ENCODE data around the gene GRPEL1. TPM values are rescaled to one million over a fixed set of nuclear protein-coding genes. Genes with fewer than 3 reads are reported as not detected.
A peak's percentile ranks its signal among the peaks of the same experiment; 100 is the strongest.

The GRPEL1 gene
- total RNA-seq, 2 donors from 2014 or later: 18.5 to 25.5 TPM

GRCh38 chr4:7025040-7025602 is 42.7 kb downstream of the GRPEL1 start:
- H3K27ac ChIP-seq (ENCODE audit: low read depth, low read length): no peak overlapping the region
- Mint-ChIP-seq H3K9me3 (no peaks in the 10 kb centered on the region), H3K36me3 (ENCODE audit: low read depth) (peaks cover 69% of the 10 kb centered on the region), H3K4me3 (no peak overlapping the region), H3K27ac (peak overlapping the region; percentile 7), H3K27me3 (ENCODE audit: insufficient read depth) (no peaks in the 10 kb centered on the region), H3K4me1 (peaks cover 2% of the 10 kb centered on the region)
- H3K9me3 ChIP-seq (ENCODE audit: control insufficient read depth, low read length): no peaks in the 10 kb centered on the region
- peaks cover 67% of the 10 kb centered on the region for H3K36me3 ChIP-seq (ENCODE audit: control insufficient read depth, insufficient read depth, low read length)
- no peaks in the 10 kb centered on the region for H3K4me1 ChIP-seq (ENCODE audit: control insufficient read depth, insufficient read depth, low read length)
- TF ChIP-seq, protein P1, sequence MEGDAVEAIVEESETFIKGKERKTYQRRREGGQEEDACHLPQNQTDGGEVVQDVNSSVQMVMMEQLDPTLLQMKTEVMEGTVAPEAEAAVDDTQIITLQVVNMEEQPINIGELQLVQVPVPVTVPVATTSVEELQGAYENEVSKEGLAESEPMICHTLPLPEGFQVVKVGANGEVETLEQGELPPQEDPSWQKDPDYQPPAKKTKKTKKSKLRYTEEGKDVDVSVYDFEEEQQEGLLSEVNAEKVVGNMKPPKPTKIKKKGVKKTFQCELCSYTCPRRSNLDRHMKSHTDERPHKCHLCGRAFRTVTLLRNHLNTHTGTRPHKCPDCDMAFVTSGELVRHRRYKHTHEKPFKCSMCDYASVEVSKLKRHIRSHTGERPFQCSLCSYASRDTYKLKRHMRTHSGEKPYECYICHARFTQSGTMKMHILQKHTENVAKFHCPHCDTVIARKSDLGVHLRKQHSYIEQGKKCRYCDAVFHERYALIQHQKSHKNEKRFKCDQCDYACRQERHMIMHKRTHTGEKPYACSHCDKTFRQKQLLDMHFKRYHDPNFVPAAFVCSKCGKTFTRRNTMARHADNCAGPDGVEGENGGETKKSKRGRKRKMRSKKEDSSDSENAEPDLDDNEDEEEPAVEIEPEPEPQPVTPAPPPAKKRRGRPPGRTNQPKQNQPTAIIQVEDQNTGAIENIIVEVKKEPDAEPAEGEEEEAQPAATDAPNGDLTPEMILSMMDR (conservative IDR thresholded peaks at IDR 0.05): no peak
- H3K4me3 ChIP-seq (ENCODE audit: low read length): no peak overlapping the region
- DNase-seq: no peak
- no peak overlapping the region for H3K9ac ChIP-seq (ENCODE audit: extremely low read depth, low read length, poor library complexity, severe bottlenecking)
- 94 to 97% methylated on average over 18 to 28 of the region's 28 CpGs for WGBS, 2 experiments (ENCODE audit: insufficient coverage in 1 of 2, insufficient read length in 1 of 2)
- H3K27me3 ChIP-seq (ENCODE audit: control insufficient read depth, insufficient read depth, low read length, poor library complexity, severe bottlenecking): no peaks in the 10 kb centered on the region

DNA sequence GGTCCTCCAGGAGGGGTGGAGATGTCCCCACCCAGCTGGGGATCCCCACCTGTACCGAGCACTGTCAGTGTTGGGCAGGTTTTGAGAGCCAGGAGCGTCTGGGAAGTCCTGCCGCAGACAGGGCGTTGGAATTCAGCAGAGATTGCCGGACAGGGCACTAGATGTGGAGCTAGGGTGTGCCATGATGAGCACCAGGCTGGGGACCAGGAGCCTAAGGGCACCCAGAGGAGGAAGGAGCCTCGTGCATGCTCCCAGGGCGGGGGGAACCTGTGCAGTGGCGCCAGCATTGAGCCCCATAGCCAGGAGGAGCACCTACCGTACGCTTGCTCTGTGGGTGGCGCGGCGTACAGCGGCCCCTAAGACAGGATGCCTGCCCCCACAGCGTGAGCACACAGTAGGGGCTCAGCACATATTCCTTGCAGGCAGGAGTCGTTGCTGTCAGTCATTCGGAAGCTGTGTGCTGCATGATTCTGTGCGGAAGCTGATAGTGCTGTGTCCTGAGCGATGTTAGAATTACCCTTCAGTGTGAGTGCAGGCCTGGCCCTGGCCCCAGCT is 43.5 kb downstream of the GRPEL1 start:
- Histone ChIP-seq H3K36me3 (ENCODE audit: control insufficient read depth, insufficient read depth, low read length) (peaks cover 64% of the 10 kb centered on the region), H3K9ac (ENCODE audit: extremely low read depth, low read length, poor library complexity, severe bottlenecking) (no peak overlapping the region), H3K4me3 (ENCODE audit: low read length) (no peak overlapping the region), H3K27ac (ENCODE audit: low read depth, low read length) (no peak overlapping the region), H3K4me1 (ENCODE audit: control insufficient read depth, insufficient read depth, low read length) (no peaks in the 10 kb centered on the region), H3K27me3 (ENCODE audit: control insufficient read depth, insufficient read depth, low read length, poor library complexity, severe bottlenecking) (no peaks in the 10 kb centered on the region), H3K9me3 (ENCODE audit: control insufficient read depth, low read length) (no peaks in the 10 kb centered on the region)
- Mint-ChIP-seq H3K27me3 (ENCODE audit: insufficient read depth) (no peaks in the 10 kb centered on the region), H3K4me1 (peaks cover 5% of the 10 kb centered on the region), H3K4me3 (no peak overlapping the region), H3K36me3 (ENCODE audit: low read depth) (peaks cover 64% of the 10 kb centered on the region), H3K9me3 (no peaks in the 10 kb centered on the region), H3K27ac (peak overlapping the region; percentile 7)
- DNase-seq: no peak
- TF ChIP-seq, protein P1 (conservative IDR thresholded peaks at IDR 0.05): no peak
- WGBS, 2 experiments (ENCODE audit: insufficient coverage in 1 of 2, insufficient read length in 1 of 2): 96 to 98% methylated on average over 18 to 19 of the region's 19 CpGs

DNA sequence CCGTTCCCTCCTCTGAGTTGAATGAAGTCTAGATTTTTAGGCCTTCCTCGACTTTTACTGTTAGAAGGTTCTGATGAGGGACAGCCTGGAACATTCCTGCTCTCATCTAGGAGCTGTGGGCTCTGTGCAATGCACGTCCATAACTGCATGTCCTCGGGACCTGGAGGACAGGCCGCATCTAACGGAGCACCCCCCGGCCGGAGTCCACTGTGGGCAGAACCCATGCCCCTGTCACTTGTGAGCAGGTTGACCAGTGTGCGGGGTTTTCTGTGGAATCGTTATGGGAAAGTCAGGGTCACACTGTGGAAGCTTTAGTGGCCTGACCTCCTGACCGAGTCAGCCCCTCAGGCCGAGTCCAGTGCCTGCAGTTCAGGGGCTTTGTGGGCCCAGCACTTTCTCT is 44.0 kb downstream of the GRPEL1 start:
- H3K9me3 Mint-ChIP-seq: no peaks in the 10 kb centered on the region

More for the DNA sequence above, 44.0 kb downstream of the GRPEL1 start:
- no peak overlapping the region for H3K9ac ChIP-seq (ENCODE audit: extremely low read depth, low read length, poor library complexity, severe bottlenecking)
- TF ChIP-seq, protein P1 (conservative IDR thresholded peaks at IDR 0.05): no peak
- H3K27me3 ChIP-seq (ENCODE audit: control insufficient read depth, insufficient read depth, low read length, poor library complexity, severe bottlenecking): no peaks in the 10 kb centered on the region
- Mint-ChIP-seq H3K4me1 (peaks cover 5% of the 10 kb centered on the region), H3K36me3 (ENCODE audit: low read depth) (peaks cover 64% of the 10 kb centered on the region), H3K27me3 (ENCODE audit: insufficient read depth) (no peaks in the 10 kb centered on the region), H3K27ac (no peak overlapping the region), H3K4me3 (no peak overlapping the region)
- DNase-seq: no peak
- H3K36me3 ChIP-seq (ENCODE audit: control insufficient read depth, insufficient read depth, low read length): peaks cover 64% of the 10 kb centered on the region
- no peak overlapping the region for H3K4me3 ChIP-seq (ENCODE audit: low read length)
- 94 to 96% methylated on average over 11 to 12 of the region's 12 CpGs for WGBS, 2 experiments (ENCODE audit: insufficient coverage in 1 of 2, insufficient read length in 1 of 2)
- no peaks in the 10 kb centered on the region for H3K9me3 ChIP-seq (ENCODE audit: control insufficient read depth, low read length)
- H3K4me1 ChIP-seq (ENCODE audit: control insufficient read depth, insufficient read depth, low read length): no peaks in the 10 kb centered on the region
- no peak overlapping the region for H3K27ac ChIP-seq (ENCODE audit: low read depth, low read length)

Data from endodermal cell (in vitro differentiated cells).